Measurements from ENCODE around the gene LMO1.

GRCh38 chr11:8234425-8234821 lies 29.3 kb downstream of the LMO1 start:
- no peak for TF ChIP-seq YY1 (IDR thresholded peaks at IDR 0.05; ENCODE audit: low read depth)
- no peak for TF ChIP-seq EP300 (IDR thresholded peaks at IDR 0.05; ENCODE audit: borderline replicate concordance)
- no peak for TF ChIP-seq REST (IDR thresholded peaks at IDR 0.05; ENCODE audit: low read depth)
- no peak for TF ChIP-seq RAD21 (IDR thresholded peaks at IDR 0.05; ENCODE audit: low read depth)
- TF ChIP-seq TAF1 (IDR thresholded peaks at IDR 0.05; ENCODE audit: low read depth): no peak
- no peak for TF ChIP-seq USF1 (IDR thresholded peaks at IDR 0.05)
- no peak for TF ChIP-seq CEBPB (IDR thresholded peaks at IDR 0.05)
- no peak for TF ChIP-seq CREB1 (IDR thresholded peaks at IDR 0.05; ENCODE audit: low read depth)
- no peak for TF ChIP-seq ZBTB7A (IDR thresholded peaks at IDR 0.05; ENCODE audit: low read depth)
- no peak for TF ChIP-seq NFIC (IDR thresholded peaks at IDR 0.05)
- TF ChIP-seq EGR1 (IDR thresholded peaks at IDR 0.05): no peak
- TF ChIP-seq FOXM1 (IDR thresholded peaks at IDR 0.05; ENCODE audit: borderline replicate concordance, low read depth): no peak
- TF ChIP-seq MAX (IDR thresholded peaks at IDR 0.05): no peak

Measured in Ishikawa (cell line).